GM23338 (cell line): ENCODE measurements around the gene UBAC2. TPM values are rescaled to one million over a fixed set of nuclear protein-coding genes. Genes with fewer than 3 reads are reported as not detected.

Experiments used
- ATAC-seq: fragments of 200-7000 bp; cut with Tn5 transposase; 3 replicates; pipeline ENCODE4 v1.9.1; 2020
- DNase-seq: peaks from one replicate; pipeline ENCODE4 v3.0.0-alpha.2; 2015; ENCODE audit warnings: low spot score
- H2AFZ ChIP-seq: fragments of 200-600 bp; sonication (generic); 2 replicates; pipeline ENCODE4 v1.8.0; 2016; ENCODE audit warnings: antibody characterized with exemption, mild to moderate bottlenecking, moderate library complexity
- H3F3A ChIP-seq: fragments of 200-600 bp; sonication (generic); replicated peaks from 2 replicates; pipeline ENCODE4 v1.8.0; 2017; ENCODE audit warnings: antibody characterized with exemption, mixed run types, low read depth
- H3K27ac ChIP-seq: fragments of 200-600 bp; sonication (generic); 2 replicates; pipeline ENCODE4 v1.6.1; 2016; ENCODE audit warnings: low read depth
- H3K27me3 ChIP-seq: fragments of 200-600 bp; sonication (generic); 2 replicates; pipeline ENCODE4 v1.8.0; 2016; ENCODE audit warnings: mild to moderate bottlenecking, mixed run types, moderate library complexity; ENCODE audit not compliant: insufficient read depth
- H3K36me3 ChIP-seq: fragments of 200-600 bp; sonication (generic); 2 replicates; pipeline ENCODE4 v1.8.0; 2016; ENCODE audit warnings: mild to moderate bottlenecking; ENCODE audit not compliant: insufficient read depth
- H3K4me1 ChIP-seq: fragments of 200-600 bp; sonication (generic); 2 replicates; pipeline ENCODE4 v1.8.0; 2016; ENCODE audit warnings: mild to moderate bottlenecking, moderate library complexity; ENCODE audit not compliant: insufficient read depth
- H3K4me2 ChIP-seq: fragments of 200-600 bp; sonication (generic); 2 replicates; pipeline ENCODE4 v1.7.1; 2017; ENCODE audit warnings: mixed run types
- H3K4me3 ChIP-seq: fragments of 200-600 bp; sonication (generic); 2 replicates; pipeline ENCODE4 v1.6.1; 2016; ENCODE audit warnings: mixed run types
- H3K79me2 ChIP-seq: fragments of 200-600 bp; sonication (generic); replicated peaks from 2 replicates; pipeline ENCODE4 v1.8.0; 2017; ENCODE audit warnings: mild to moderate bottlenecking; ENCODE audit not compliant: insufficient read depth
- H3K9me2 ChIP-seq: fragments of 200-600 bp; sonication (generic); 2 replicates; pipeline ENCODE4 v1.8.0; 2017; ENCODE audit not compliant: insufficient read depth
- H4K20me1 ChIP-seq: fragments of 200-600 bp; sonication (generic); replicated peaks from 2 replicates; pipeline ENCODE4 v1.8.0; 2017; ENCODE audit warnings: mild to moderate bottlenecking; ENCODE audit not compliant: insufficient read depth
- H3K27ac Mint-ChIP-seq: 2 replicates; pipeline ENCODE4 v1.8.0; 2020; ENCODE audit warnings: inconsistent platforms, mild to moderate bottlenecking, moderate library complexity, mixed read lengths
- H3K27me3 Mint-ChIP-seq: 3 replicates; pipeline ENCODE4 v1.8.0; 2022; ENCODE audit warnings: low read depth, mild to moderate bottlenecking, moderate library complexity, mixed read lengths, inconsistent platforms; ENCODE audit not compliant: insufficient read depth, poor library complexity
- H3K36me3 Mint-ChIP-seq: 3 replicates; pipeline ENCODE4 v1.8.0; 2021; ENCODE audit warnings: low read depth, mild to moderate bottlenecking, inconsistent platforms, moderate library complexity, mixed read lengths
- H3K4me1 Mint-ChIP-seq: 3 replicates; pipeline ENCODE4 v1.8.0; 2020; ENCODE audit warnings: mild to moderate bottlenecking, inconsistent platforms, mixed read lengths
- H3K4me3 Mint-ChIP-seq: 3 replicates; pipeline ENCODE4 v1.8.0; 2021; ENCODE audit warnings: moderate library complexity, mild to moderate bottlenecking, inconsistent platforms, mixed read lengths
- H3K9me3 Mint-ChIP-seq: 3 replicates; pipeline ENCODE4 v1.8.0; 2020; ENCODE audit warnings: moderate library complexity, mild to moderate bottlenecking, inconsistent platforms, mixed read lengths
- CREB1 ChIP-seq: fragments of 250-450 bp; sonication (Bioruptor Pico); IDR thresholded peaks from 2 replicates; pipeline ENCODE4 v1.5.0; 2020; ENCODE audit warnings: low read depth, mild to moderate bottlenecking, moderate library complexity
- CTCF ChIP-seq, 2 experiments: fragments of 200-600 bp in 1 of 2; sonication (generic) in 1 of 2; conservative IDR thresholded peaks; 2 replicates each; pipeline versions ENCODE4 v1.5.1 to v1.6.1; 2016 to 2017; ENCODE audit warnings: antibody characterized with exemption in 2 of 2, low read depth in 2 of 2, mild to moderate bottlenecking in 2 of 2, moderate library complexity in 1 of 2
- ETS1 ChIP-seq: IDR thresholded peaks from 2 replicates; pipeline ENCODE4 v1.6.1; 2016; ENCODE audit warnings: antibody characterized with exemption
- EZH2 ChIP-seq: fragments of 200-600 bp; sonication (generic); IDR thresholded peaks from one replicate; pipeline ENCODE4 v1.8.0; 2017; ENCODE audit warnings: antibody characterized with exemption, mild to moderate bottlenecking, low read depth; ENCODE audit not compliant: unreplicated experiment
- EZH2phosphoT487 ChIP-seq: fragments of 200-600 bp; sonication (generic); IDR thresholded peaks from one replicate; pipeline ENCODE4 v1.8.1; 2018; ENCODE audit warnings: antibody characterized with exemption; ENCODE audit not compliant: unreplicated experiment
- JUNB ChIP-seq: IDR thresholded peaks from one replicate; pipeline ENCODE4 v1.6.1; 2016; ENCODE audit warnings: antibody characterized with exemption; ENCODE audit not compliant: unreplicated experiment
- NANOG ChIP-seq: IDR thresholded peaks from 2 replicates; pipeline ENCODE4 v1.6.1; 2016; ENCODE audit warnings: antibody characterized with exemption, borderline replicate concordance
- POLR2AphosphoS5 ChIP-seq: IDR thresholded peaks from 2 replicates; pipeline ENCODE4 v1.6.1; 2016; ENCODE audit warnings: antibody characterized with exemption, low read depth
- REST ChIP-seq: IDR thresholded peaks from one replicate; pipeline ENCODE4 v1.6.1; 2018; ENCODE audit warnings: antibody characterized with exemption; ENCODE audit not compliant: unreplicated experiment
- STAT1 ChIP-seq: IDR thresholded peaks from one replicate; pipeline ENCODE4 v1.6.1; 2016; ENCODE audit warnings: antibody characterized with exemption; ENCODE audit not compliant: unreplicated experiment
- ZNF114 ChIP-seq: fragments of 250-450 bp; sonication (Bioruptor Pico); IDR thresholded peaks from 2 replicates; pipeline ENCODE4 v1.5.0; 2020; ENCODE audit warnings: mild to moderate bottlenecking, moderate library complexity
- ZNF331 ChIP-seq: fragments of 250-450 bp; sonication (Bioruptor Pico); IDR thresholded peaks from 2 replicates; pipeline ENCODE4 v1.5.0; 2020; ENCODE audit warnings: low read depth, mild to moderate bottlenecking, moderate library complexity
- ZNF462 ChIP-seq: fragments of 250-450 bp; sonication (Bioruptor Pico); IDR thresholded peaks from 2 replicates; pipeline ENCODE4 v1.5.0; 2020; ENCODE audit warnings: mild to moderate bottlenecking, moderate library complexity
- polyA plus RNA-seq: library from polyadenylated mRNA; unstranded; fragments of >200 nt; fragmentation: Nextera tagmentation; extraction: Ambion mirVana; gene quantifications from 2 replicates; pipeline ENCODE4 v1.2.1, GENCODE V29; 2016
- total RNA-seq: library from RNA; depleted of rRNA; stranded (reverse); fragments of >200 nt; shearing (Covaris generic); gene quantifications from 2 replicates; pipeline ENCODE4 v1.2.3, GENCODE V29; 2014

Gene UBAC2
- total and polyA plus RNA-seq, 2 experiments from 2014 or later = 37.9 to 76.9 TPM

- DNase-seq (no peak), ATAC-seq (no peak)
- H4K20me1 ChIP-seq = no peaks in the 10 kb centered on the region
- H3K79me2 ChIP-seq = no peaks in the 10 kb centered on the region
- H3K4me1 Mint-ChIP-seq = peaks cover 6% of the 10 kb centered on the region
- H2AFZ ChIP-seq = no peak overlapping the region
- H3K4me3 Mint-ChIP-seq = no peak overlapping the region
- no peak overlapping the region for H3K27ac ChIP-seq
- no peaks in the 10 kb centered on the region for H3K27me3 ChIP-seq
- H3K9me3 Mint-ChIP-seq = no peaks in the 10 kb centered on the region; the same call in 2 of the 3 replicates
- H3F3A ChIP-seq = no peaks in the 10 kb centered on the region
- no peak overlapping the region for H3K4me3 ChIP-seq
- H3K27ac Mint-ChIP-seq = no peak overlapping the region
- H3K36me3 Mint-ChIP-seq = no peaks in the 10 kb centered on the region
- no peaks in the 10 kb centered on the region for H3K36me3 ChIP-seq
- H3K4me1 ChIP-seq = no peaks in the 10 kb centered on the region
- TF ChIP-seq ETS1 (no peak), ZNF114 (CRISPR knock-in tag) (no peak), JUNB (no peak), ZNF331 (CRISPR knock-in tag) (no peak), NANOG (no peak), REST (no peak), EZH2 (no peak), POLR2AphosphoS5 (no peak), STAT1 (no peak), EZH2phosphoT487 (no peak), ZNF462 (CRISPR knock-in tag) (no peak), CREB1 (CRISPR knock-in tag) (no peak), CTCF (conservative IDR thresholded peaks at IDR 0.05; ENCODE audit: low read depth in 2 of 2) (no peak)
- H3K27me3 Mint-ChIP-seq = peaks cover 3% of the 10 kb centered on the region
- peaks cover 5% of the 10 kb centered on the region; the same call in 1 of the 2 replicates for H3K9me2 ChIP-seq
- no peak overlapping the region for H3K4me2 ChIP-seq
These were observed 195.8 kb downstream of the UBAC2 start for GRCh38 chr13:99396446-99396845.
